ENCODE results near the gene MYO5A.

DNA sequence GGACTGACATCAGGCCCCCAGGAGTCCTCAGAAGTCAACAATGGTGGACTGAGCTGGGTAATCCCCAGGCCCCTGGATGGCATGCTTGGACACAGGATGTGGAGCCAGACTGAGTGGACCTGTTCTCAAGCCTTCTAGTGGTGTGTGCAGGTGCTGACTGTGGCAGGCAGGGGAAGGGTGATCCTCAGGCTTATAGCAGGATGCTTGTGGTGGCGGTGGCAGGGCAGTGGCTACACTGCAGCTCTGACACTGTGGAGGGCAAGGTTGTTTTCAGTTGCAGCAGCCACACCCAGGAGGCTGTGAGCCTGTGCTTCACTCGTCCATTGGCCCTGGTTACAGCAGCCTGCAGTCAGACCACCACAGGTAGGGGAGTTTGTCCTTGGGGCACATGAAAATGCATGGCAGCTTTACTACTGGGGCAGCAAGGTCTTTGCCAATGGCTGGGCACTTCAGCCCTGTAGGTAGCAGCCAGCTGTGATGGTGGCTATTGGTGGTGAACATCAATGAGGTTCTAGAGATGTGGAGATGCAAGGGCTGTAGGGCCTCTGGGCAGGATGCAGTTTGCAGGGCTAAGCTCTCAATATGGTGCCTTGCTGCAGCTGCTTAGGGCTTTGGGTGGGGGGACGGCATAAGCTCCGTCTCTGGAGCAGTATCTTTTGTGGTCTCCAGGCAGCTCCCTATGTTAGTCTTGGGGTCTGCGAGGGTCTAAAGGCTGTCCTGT lies 17.5 kb upstream of the MYO5A start:
- TF ChIP-seq, protein P1, sequence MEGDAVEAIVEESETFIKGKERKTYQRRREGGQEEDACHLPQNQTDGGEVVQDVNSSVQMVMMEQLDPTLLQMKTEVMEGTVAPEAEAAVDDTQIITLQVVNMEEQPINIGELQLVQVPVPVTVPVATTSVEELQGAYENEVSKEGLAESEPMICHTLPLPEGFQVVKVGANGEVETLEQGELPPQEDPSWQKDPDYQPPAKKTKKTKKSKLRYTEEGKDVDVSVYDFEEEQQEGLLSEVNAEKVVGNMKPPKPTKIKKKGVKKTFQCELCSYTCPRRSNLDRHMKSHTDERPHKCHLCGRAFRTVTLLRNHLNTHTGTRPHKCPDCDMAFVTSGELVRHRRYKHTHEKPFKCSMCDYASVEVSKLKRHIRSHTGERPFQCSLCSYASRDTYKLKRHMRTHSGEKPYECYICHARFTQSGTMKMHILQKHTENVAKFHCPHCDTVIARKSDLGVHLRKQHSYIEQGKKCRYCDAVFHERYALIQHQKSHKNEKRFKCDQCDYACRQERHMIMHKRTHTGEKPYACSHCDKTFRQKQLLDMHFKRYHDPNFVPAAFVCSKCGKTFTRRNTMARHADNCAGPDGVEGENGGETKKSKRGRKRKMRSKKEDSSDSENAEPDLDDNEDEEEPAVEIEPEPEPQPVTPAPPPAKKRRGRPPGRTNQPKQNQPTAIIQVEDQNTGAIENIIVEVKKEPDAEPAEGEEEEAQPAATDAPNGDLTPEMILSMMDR (IDR thresholded peaks at IDR 0.05), result no peak
- TF ChIP-seq POLR2A (IDR thresholded peaks at IDR 0.05), result no peak
